ENCODE results near the gene TSPAN12.
A peak's percentile ranks its signal among the peaks of the same experiment; 100 is the strongest.
"Not testable (repeated sequence)": the region's sequence is repeated elsewhere in the genome, so short reads cannot be mapped to it uniquely, and the experiment has no call there.

Gene TSPAN12

DNA sequence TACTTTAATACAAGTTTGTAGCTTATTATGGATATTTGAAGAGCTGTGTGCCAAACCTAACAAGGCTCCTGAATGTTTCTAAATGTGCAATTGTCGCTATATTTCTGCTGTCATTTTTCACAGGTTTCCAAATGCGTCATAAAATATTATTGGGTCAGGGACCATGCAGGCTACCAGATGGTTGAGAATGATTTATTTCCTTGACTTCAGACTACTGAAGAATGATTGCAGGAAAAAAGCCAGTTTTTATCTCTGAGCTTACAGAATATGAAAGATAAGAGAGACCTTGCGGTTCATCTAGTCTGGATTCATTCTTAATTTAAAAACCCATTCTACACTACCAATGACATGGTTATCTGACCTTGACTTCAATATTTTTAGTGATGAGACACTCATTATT lies 55.2 kb downstream of the TSPAN12 start:
- no peak for DNase-seq

DNA sequence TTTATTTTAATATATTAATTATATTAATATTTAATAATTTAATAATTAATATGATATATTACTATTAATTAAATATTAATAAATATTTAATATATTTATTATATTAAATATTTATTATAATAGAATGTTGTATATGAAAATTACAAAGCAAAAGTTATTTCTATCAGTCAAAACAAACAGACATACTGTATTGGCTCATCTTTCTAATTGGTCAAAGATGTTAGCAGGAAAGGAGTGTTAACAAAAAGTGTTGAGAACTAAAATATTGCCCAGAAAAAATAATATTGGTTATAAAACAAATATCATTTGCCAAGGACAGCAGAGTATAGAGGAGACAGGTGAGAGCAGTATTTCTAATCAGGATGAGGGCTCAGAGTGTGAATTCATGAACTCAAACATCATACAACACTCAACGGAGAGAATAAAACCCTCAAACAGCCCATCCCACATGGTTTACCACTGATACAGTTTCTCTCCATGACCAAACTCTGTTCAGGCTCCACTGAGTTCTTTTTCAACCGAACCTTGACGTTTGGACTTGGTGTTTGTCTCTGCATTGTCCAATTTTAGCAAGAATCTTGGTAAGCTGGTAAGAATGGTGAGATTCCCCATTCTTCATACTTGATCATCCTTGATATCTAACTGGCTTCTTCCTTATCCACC lies 58.0 kb downstream of the TSPAN12 start:
- no peak for DNase-seq

DNA sequence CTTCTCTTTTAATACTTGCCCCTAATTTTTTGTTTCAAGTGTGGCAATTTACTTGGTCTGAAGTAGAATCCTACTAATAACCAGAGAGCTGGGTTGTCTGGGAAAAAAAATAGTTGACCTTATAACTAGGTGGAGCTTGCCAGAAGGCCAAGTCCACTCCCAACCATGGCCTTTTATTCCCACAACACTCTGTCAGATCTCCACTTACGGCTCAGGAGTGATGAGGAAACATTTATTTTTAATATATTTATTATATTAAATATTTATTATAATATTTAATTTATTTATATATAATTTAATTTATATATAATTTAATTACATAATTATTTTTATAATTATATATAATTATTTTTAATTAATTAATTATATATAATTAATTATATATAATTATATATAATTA lies 58.8 kb downstream of the TSPAN12 start:
- no peak for DNase-seq

DNA sequence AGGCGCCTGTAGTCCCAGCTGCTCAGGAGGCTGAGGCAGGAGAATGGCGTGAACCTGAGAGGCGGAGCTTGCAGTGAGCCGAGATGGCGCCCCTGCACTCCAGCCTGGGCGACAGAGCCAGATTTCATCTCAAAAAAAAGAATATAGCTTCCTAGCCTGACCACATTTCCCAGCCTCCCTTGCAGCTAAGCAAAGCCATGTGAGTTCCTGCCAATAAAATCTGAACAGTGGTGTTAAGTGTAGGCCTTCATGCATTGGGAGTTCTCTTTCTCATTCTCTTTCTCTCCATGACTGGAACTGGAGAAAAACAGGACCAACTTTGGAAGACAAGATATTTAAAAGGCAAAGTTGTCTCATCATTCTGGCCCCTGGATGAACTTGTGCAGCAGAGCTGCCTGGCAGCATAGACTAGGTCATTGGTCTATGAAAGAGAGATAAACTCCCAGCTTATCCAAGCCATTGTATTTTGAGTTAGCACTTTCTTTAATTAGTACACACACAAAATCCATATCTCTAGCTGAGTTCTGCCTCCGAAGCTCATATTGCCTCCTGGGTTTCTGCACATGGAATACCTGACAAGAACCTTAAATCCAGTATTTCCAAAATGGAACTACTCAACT lies 60.8 kb downstream of the TSPAN12 start:
- DNase-seq: no peak

DNA sequence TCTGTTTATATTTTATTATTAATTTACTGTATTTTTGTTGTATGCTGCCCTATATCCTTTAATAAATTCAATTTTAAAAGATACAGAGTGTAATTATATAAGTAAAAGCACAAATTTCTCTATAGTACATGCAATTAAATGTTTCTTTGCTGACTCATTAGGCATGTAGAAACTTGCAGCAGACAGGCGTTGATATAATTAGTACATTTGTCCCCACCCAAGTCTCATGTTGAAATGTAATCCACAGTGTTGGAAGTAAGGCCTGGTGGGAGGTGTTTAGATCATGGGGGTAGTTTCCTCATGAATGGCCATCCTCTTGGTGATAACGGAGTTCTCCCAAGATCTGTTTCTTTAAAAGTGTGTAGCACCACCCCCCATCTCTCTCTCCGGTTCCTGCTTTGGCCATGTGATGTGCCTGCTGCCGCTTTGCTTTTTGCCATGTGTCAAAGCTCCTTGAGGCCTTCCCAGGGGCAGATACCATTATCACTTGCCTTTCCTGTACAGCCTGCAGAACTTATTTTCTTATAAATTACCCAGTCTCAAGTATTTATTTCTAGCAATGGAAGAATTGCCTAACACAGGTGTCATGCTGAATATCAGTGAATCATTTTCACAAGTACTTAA lies 63.7 kb downstream of the TSPAN12 start:
- no peak for DNase-seq

DNA sequence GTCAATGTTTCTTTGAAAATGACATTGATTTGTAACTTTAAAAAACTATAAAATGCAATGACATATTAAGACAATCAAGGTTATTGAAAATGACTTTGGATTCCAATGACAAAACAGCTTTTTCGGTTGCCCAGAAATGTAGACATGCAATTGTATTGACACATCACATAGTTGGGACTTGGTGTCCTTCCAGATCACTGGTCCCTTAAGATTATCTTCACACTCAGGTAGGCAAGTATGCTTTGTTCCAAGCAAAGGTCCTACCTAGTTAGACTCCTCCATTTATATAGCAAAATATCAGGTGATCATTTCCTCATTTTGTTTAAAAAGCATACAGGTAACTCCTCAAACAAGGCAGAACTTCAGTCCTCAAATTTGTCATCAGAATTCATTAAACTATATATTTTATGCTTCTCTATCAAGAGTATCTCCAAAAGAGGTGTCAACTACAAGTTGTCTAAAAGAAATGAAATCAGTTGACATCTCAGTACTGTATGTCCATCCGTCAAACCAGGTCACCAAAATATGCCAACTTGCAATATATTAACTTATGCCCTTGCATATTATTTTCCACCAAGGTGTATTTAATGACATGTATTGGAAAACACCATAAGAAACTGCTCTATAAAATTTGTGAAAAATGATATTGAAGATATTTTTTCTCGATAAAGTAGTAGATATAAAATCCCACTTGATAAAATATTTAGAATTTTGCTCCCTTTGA lies 64.6 kb downstream of the TSPAN12 start:
- no peak for DNase-seq

DNA sequence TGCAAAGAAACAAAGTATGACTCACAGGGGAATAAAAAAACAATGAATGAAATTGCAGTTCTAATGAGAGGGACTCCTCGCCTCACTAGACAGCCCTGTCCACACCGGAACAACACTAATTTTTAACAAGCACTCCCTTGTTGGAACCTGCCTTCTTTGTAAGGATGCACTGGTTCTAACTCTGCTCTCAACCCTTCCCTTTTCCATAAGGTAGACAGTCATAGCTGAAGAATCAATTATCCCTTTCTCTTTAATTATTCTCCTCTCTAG lies 65.1 kb downstream of the TSPAN12 start:
- no peak for DNase-seq

DNA sequence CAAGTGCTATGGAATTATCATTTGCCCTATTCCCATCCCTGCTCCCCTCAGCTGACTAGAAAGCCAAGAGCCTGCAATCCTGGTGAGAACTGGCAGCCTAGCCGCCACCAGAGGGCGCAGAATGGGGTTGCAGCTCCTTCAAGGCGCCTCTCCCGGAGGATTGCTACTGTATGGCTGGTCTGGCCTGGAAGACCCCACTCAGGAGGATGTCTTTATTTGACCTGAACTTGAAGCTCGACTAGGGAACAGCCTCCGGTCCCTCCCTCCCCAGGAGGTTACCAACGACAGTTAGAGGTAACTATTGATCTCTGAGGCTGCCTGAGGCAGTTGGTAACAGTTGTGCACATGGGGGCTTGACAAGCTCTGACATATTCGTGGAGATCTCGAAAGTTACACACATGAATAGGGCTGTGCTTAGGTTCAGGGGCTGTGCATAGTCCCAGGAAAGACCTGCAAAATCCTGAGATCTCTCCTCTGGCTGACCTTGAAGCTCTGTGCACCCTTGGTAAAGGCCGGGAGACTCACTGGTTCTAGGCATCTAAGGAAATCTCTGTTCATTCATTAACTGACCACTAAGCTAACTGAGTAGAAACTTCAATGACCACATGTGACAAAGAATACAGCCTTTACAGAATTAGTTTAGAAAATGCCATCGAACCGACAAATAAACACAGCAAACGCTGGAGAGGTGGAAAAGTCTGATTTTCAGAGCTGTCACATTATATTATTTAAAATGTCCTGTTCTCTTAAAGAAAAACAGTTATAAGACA lies 65.7 kb downstream of the TSPAN12 start:
- peak; percentile 66 for DNase-seq

DNA sequence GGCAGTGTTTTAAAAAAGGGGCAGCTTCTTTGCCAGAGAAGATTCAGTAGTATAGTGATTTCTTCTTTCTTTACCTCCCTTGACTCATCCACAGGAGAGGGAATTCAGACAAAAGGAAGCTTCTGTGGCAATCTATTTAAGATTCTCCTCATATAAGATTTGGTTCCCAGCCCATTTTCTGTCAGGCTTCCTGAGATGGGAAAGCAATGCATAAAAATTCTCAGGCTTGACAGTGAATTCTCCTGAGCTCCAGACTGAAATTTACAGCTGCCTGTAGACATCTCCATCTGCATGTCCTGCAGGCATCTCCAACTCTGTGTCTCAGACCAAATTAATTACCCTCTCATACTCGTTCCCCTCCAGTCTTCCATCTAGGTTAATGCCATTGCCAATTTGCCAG lies 72.8 kb downstream of the TSPAN12 start:
- no peak for DNase-seq

DNA sequence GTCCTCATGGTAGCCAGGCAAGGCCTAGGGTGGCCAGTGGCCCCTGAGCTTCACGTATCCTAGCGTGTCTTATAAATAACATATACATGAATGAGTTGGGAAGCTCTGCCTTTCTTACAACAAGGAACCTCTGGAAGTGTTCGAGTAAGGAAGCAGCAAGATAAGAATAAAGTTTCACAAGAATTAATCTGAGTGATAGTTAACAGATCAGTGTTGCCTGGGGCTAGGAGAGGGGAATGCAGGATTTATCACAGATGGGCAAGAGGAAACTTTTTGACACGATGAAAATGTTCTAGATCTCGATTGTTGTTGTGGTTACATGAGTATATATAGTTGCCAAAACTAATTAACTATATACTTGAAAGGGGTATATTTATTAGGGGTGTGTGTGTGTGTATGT lies 74.2 kb downstream of the TSPAN12 start:
- DNase-seq: no peak

DNA sequence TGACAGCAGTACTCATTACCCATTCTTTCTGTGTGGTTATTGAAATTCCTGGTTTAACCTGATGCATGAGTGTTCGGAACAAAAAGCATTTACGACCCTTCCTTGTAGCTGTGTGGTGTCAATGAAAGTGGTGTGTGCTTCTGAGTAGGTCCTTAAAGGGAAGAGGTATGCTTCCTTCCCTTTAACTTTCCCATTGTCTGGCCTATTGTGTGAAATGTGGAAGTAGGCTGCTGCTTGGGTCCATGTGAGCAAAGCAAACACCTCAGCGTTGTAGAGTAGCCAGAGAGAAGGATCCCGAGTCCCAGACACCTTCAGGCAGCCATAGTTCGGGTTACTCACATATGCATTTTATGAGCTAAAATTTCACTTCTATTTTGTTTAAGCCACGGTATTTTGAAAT lies 74.7 kb downstream of the TSPAN12 start:
- DNase-seq: no peak

DNA sequence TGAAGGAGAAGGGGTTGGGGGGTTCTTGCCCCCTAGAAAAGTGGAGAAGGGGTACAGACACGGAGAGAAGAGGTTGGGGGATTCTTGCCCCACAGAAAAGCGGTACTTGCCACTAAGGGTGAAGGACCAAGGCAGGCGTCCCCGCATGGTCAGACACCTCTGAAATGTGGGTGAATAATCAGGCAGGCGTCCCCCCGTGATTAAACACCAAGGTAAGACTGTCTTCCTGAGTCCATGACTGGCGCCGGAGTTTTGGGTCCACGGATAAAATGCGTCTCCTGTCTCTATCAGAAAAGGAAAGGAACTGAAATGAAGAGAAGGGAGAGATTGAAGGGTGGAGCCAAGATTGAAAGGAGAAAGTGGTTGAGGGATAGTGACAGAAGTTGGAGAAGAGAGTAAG lies 76.0 kb downstream of the TSPAN12 start:
- not testable (repeated sequence) for DNase-seq

DNA sequence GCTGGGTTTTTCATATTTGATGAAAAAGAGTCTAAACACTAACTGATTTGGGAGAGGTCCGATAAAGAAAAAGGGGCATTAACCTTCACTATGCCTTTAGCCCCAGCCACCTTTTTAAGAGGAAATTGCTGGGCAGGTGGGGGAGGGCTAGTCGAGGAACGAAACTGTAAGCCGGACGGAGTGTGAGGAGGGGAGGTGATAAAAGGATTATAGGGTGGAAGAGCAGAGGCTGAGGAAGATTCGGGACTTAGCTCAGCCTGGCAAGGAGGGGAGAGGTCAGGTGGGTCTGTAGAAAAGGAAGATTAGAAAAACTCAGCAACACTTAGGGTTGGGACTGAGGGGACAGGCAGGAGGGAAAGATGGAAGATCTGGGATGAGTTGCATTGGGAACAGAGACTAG lies 77.0 kb downstream of the TSPAN12 start:
- DNase-seq: no peak

DNA sequence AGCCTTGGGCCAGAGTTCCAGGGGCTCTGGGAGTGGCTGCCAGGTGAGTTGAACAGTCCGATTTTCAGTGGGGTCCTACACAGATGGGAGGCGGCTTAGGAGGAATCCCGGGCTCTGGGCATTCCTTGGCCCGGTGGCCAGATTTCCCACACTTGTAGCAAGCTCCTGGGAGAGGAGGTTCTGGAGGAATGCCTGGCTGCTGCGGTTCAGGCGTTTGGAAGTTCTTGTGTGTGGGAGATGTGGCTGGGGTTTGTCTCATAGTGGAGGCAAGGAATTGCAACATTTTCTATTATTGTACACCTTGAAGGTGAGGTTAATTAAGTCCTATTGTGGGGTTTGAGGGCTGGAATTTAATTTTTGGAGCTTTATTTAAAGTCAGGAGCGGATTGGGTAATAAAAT lies 77.5 kb downstream of the TSPAN12 start:
- not testable (repeated sequence) for DNase-seq

DNA sequence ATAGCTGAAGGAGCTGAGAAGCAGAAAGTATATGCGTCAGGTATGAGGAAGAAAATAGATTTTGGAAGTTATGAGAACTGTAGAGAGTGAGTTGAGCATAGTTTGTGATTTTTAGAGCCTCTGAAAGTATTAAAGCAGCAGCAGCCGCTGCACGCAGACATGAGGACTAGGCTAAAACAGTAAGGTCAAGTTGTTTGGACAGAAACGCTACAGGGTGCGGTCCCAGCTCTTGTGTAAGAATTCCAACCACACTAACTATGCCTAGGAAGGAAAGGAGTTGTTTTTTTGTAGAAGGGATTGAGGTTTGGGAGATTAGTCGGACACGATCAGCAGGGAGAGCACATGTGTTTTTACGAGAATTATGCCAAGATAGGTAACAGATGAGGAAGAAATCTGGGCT lies 78.9 kb downstream of the TSPAN12 start:
- not testable (repeated sequence) for DNase-seq

DNA sequence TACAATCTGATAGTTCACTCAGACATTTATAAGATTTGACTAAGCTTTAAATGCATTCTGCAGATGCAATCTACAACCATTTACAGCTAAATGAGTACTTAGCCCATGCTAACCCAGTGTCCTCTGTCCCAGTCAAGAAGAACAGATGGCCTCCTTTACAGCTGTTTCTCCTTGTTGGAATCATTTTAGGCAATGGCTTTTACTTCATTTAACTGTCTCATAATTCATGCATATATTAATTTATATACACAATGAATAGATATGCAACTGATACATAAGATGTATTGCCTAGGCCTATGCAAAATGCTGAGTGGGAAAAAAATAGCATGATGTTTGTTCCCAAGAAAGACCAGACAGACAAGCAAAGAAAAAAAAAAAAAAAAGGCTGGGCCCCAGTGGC lies 82.2 kb downstream of the TSPAN12 start:
- no peak for DNase-seq

DNA sequence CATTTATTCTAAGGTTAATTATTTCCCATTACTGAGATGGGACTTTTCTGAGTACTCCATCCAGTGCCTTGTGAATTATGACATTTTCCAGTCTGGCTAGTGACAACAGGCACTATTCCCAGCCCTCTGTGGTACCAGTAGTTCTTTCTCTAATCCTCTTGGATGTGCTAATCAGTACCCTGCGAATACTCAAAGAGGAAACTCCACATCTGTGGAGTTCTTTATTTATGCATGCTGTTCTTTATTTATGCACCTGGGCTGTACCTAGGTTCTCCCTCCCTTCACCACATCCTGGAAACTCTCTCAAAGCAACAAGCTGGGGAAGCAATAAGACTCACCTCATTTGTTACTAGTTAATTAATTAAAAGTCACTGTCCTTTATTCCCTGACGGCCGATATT lies 83.5 kb downstream of the TSPAN12 start:
- no peak for DNase-seq

DNA sequence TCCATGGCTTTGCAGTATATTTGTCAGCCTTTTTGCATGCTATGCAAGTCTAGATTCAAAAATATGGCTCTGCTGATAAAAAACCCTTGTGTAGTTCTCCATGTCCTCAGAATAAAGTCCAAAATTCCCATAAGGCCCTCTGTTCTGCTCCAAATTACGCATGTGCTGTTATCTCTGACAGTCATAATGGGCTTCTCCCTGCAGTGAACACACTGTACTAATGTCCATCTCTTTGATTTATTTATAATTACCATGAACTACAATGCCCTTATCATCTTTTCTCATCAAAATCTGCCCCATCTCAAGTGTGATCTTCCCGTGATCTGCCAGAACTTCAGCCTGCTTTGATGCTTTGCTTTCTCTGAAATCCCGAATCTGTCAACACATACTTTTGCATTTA lies 87.7 kb downstream of the TSPAN12 start:
- no peak for DNase-seq

DNA sequence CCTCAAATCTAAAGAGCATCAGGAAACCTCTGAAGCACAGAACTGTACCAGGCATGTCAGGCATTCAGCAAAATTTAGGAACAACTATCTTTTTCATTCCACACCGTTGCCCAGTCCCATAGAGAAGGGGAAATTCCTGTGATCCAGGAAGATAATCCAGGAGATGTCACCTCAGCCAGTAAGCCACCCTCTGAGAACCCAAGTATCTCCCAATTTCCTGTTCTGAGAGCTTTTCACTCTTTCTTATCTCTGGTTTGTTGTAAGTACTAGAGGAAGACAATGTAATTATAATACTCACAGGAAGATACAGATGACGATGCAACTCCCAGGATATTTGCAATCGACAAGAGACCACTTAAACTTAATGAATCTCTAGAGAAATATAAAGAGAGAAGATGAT lies 97.1 kb downstream of the TSPAN12 start:
- DNase-seq: no peak

DNA sequence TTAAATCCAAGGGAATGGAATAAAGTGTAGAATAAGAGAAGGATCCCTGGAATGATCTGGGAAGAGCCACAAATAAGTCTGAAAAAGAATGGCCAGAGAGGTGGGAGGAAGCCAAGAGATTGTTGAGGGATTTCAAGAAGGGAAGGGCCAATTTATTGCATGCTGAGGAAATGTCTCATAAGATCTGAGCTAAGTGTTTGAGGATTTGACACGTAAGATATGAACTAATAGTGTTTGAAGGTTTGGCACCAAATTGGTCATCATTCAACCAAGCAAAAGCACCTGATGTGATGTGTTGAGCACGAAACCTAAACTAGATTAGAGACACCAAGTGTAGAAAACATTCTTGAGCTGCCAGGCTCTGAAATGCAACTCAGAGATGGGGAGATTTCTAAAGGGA lies 97.9 kb downstream of the TSPAN12 start:
- DNase-seq: no peak

DNA sequence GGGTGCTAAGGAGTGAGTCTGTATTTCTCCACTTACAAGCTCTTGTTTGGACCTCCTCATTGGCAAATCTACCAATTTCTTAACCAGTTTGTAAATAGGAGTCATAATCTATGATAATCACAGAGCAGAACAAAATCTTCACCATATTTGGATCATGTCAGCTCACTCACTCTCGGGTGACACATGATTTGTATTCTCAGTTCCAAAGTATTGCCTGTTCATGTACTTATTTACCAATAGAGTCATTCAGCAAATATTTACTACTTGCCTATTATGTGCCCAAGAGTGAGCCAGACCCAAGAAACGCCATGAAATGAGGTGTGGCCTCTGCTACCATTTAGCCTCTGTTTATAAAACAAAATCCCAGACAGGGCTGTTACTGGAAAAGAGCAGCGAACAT lies 114.8 kb downstream of the TSPAN12 start:
- no peak for DNase-seq

DNA sequence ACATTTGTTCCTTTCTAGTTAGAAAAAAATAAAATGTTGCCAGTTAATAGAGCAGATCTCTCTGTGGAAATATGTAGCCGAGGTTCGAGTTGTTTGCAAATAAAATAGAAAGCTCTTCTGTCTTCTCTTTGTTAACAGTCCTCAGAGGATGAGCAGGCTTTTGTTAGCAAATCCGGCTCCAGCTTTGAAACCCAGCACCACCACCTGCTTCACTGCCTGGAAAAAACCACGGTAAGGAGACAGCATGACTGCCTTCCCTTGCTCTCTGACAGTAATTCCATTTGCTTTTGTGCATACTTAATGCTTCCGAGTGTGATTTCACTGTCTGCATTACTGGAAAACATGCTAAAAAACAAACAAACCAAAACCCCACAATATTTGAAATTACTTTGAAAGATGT lies 115.6 kb downstream of the TSPAN12 start:
- DNase-seq: no peak

DNA sequence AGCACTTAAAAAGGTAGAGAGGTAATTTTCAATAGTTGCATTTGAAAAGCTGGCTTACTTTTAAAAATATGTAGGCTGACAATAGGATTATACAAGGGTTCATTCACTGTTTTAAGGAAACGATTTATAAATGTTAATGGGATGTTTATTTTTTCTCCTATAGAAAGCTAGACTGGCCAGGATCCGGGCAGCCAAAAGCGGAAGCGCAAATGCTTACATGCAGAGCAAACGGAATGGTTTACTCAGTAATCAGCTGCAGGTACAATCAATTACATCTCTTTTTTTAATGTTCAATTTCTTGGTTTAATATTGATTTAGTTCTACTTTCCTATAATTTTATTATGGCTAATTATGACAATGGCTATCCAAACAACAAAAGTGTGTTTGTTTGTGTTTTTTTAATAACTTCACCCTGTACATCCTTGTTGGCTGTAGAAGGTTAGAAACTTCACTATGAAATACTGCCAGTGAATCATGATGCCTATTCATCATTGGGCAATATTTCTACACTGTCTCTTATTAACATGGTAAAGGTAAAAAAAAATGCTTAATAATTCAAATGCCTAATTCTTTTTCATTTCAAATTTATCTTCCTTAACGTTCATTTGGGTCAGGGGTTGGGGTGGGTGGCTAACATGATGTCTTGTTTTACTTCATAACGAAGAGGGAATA lies 116.4 kb downstream of the TSPAN12 start:
- DNase-seq: no peak
